HEK293T (cell line): Measurements from ENCODE around the gene CLEC16A.

Experiments used
- CTCF ChIA-PET: fragments of 350-600 bp; formaldehyde crosslinking; extraction: SDS; loops from one replicate; lab custom pipeline; 2021; ENCODE audit warnings: antibody characterized with exemption, inconsistent platforms; lab: Yijun Ruan, JAX
- POLR2A ChIA-PET: fragments of 350-600 bp; formaldehyde crosslinking; extraction: SDS; loops from one replicate; lab custom pipeline; 2020; ENCODE audit warnings: antibody characterized with exemption, inconsistent platforms; lab: Yijun Ruan, JAX
- DNase-seq: peaks from one replicate; pipeline ENCODE4 v3.0.0; 2012; ENCODE audit warnings: mixed read lengths; ENCODE audit errors: extremely low spot score
- ARNT ChIP-seq: fragments of 450-650 bp; IDR thresholded peaks from 2 replicates; pipeline ENCODE4 v1.6.1; 2017; ENCODE audit warnings: mild to moderate bottlenecking
- BHLHE40 ChIP-seq: fragments of 450-650 bp; IDR thresholded peaks from 2 replicates; pipeline ENCODE4 v1.6.1; 2016; ENCODE audit warnings: mild to moderate bottlenecking, moderate library complexity, borderline replicate concordance
- CTBP1 ChIP-seq: fragments of 450-650 bp; IDR thresholded peaks from 2 replicates; pipeline ENCODE4 v1.6.1; 2016; ENCODE audit warnings: borderline replicate concordance
- ELF4 ChIP-seq: fragments of 450-650 bp; IDR thresholded peaks from 2 replicates; pipeline ENCODE4 v1.6.1; 2017; ENCODE audit warnings: antibody characterized with exemption
- FOXA1 ChIP-seq: fragments of 450-650 bp; IDR thresholded peaks from 2 replicates; pipeline ENCODE4 v1.6.1; 2016; ENCODE audit warnings: mild to moderate bottlenecking
- FOXK2 ChIP-seq: fragments of 450-650 bp; IDR thresholded peaks from 2 replicates; pipeline ENCODE4 v1.6.1; 2016; ENCODE audit warnings: mild to moderate bottlenecking
- FOXM1 ChIP-seq: fragments of 450-650 bp; IDR thresholded peaks from 2 replicates; pipeline ENCODE4 v1.6.1; 2017; ENCODE audit warnings: mild to moderate bottlenecking, borderline replicate concordance
- HDGF ChIP-seq: fragments of 450-650 bp; IDR thresholded peaks from 2 replicates; pipeline ENCODE4 v1.6.1; 2017; ENCODE audit warnings: antibody characterized with exemption, borderline replicate concordance
- L3MBTL2 ChIP-seq: fragments of 450-650 bp; conservative IDR thresholded peaks from 2 replicates; pipeline ENCODE4 v1.6.1; 2016; ENCODE audit warnings: mild to moderate bottlenecking
- LEF1 ChIP-seq: fragments of 450-650 bp; IDR thresholded peaks from 2 replicates; pipeline ENCODE4 v1.6.1; 2017; ENCODE audit warnings: mild to moderate bottlenecking, borderline replicate concordance
- NFRKB ChIP-seq: fragments of 450-650 bp; IDR thresholded peaks from 2 replicates; pipeline ENCODE4 v1.6.1; 2016; ENCODE audit warnings: mild to moderate bottlenecking, moderate library complexity
- PKNOX1 ChIP-seq: fragments of 450-650 bp; IDR thresholded peaks from 2 replicates; pipeline ENCODE4 v1.6.1; 2016
- SP1 ChIP-seq: fragments of 450-650 bp; IDR thresholded peaks from 2 replicates; pipeline ENCODE4 v1.6.1; 2017
- SUZ12 ChIP-seq: fragments of 450-650 bp; IDR thresholded peaks from 2 replicates; pipeline ENCODE4 v1.6.1; 2016; ENCODE audit warnings: mild to moderate bottlenecking
- TARDBP ChIP-seq: fragments of 450-650 bp; IDR thresholded peaks from 2 replicates; pipeline ENCODE4 v1.6.1; 2016
- ZNF384 ChIP-seq: fragments of 450-650 bp; IDR thresholded peaks from 2 replicates; pipeline ENCODE4 v1.6.1; 2016

The CLEC16A gene

DNA sequence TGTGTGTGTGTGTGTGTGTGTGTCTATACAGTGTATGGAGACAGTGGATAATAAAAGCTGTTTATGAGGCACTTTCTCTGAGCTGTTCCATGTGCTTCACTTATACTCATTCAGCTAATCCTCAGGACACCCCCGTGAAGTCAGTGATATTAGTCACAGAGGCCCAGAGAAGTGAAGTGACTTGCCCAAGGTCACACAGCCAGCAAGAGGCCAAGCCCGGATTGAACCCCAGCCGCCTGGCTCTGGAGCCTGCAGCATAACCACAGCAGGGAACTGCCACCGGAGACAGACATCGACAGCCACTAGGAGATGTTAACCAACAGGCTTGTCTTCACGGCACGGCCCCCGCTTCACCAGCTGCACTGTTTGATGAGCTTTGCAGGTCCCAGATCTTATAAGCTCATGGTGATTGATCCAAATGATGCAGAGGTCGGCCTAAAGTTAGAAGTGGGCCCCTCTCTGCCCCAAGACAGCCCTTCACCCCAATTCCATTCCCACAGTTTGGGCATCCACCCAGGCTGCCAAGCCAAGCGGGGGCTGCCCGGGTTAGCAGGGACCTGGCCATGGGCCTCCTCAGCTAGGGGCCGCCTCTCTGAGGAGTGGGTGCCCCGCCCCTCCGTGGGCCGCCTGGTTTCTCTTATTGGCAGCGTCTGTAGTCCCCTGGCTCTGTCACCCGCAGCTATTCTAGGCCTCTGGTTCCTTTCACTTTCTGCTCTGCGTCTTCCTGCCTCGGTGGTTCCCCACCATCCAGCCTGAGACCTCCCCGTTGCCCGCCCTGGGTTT is 280.7 kb downstream of the CLEC16A start:
- TF ChIP-seq TARDBP (no peak), ELF4 (no peak), SUZ12 (no peak), LEF1 (no peak), NFRKB (no peak), L3MBTL2 (no peak), ARNT (no peak), FOXA1 (no peak)
- POLR2A ChIA-PET = interaction anchor here (1.7 kb wide), 1 partner anchor 31 kb away, joined by 4 read pairs; the partner anchor contains the start of gene SOCS1
- DNase-seq = no peak
- CTCF ChIA-PET = no interaction called here

DNA sequence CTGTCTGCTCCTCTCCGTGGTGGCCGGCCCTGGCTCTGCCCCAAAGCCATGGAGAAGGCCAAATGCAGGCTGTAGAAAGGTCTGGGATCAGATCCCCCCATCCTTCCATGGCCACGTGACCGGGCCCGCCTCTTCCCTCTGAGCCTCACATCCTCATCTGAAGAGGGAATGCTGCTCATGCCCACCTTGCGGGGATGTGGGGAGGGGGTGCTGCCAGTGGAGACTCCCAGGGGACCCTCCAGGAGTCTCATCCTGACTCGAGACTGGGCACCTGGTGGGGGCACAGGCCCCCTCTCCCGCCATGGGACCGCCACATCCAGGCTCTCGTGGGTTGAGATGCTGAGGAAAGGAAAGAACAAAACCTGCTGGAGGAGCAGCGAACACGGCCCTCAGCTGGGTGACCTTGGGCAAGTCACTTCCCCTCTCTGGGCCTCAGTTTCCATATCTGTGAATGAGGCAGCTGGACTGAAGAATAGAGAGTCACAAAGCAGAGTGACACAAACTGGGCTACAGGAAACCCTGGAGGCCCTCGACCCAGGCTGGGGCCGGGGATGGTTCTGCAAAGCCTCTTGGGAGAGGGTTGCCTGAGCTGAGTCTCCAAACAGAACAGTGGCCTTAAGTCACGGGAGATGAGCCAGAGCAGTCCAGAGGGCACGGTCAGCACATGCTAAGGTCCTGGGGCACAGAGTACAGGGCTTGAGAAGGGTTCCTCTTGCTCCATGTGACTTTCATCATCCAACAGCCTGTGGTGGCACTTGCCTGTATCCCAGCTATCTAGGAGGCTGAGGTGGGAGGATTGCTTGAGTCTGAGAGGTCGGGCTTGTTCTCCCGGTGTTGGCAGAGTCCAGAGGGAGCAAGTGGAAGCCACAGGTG is 281.5 kb downstream of the CLEC16A start:
- CTCF ChIA-PET = no interaction called here
- POLR2A ChIA-PET = no interaction called here
- TF ChIP-seq FOXM1 = no peak
- TF ChIP-seq TARDBP = no peak
- no peak for TF ChIP-seq BHLHE40
- TF ChIP-seq ZNF384 = no peak
- TF ChIP-seq HDGF = no peak
- no peak for TF ChIP-seq FOXK2
- no peak for TF ChIP-seq LEF1
- TF ChIP-seq FOXA1 = no peak
- TF ChIP-seq NFRKB = no peak
- no peak for TF ChIP-seq ELF4
- no peak for TF ChIP-seq L3MBTL2
- no peak for TF ChIP-seq ARNT
- no peak for TF ChIP-seq SP1
- TF ChIP-seq PKNOX1 = no peak
- TF ChIP-seq SUZ12 = no peak
- TF ChIP-seq CTBP1 = no peak
- no peak for DNase-seq

- CTCF ChIA-PET = interaction anchor here (0.6 kb wide), 1 partner anchor 266 kb away, joined by 3 read pairs; no protein-coding TSS in a partner anchor
- no peak for TF ChIP-seq SP1
- no peak for TF ChIP-seq FOXA1
- TF ChIP-seq ZNF384 = no peak
- no peak for TF ChIP-seq PKNOX1
- no peak for TF ChIP-seq SUZ12
- no peak for TF ChIP-seq HDGF
- TF ChIP-seq CTBP1 = no peak
- TF ChIP-seq ARNT = no peak
- no peak for TF ChIP-seq ELF4
- DNase-seq = no peak
- POLR2A ChIA-PET = interaction anchor here (1.4 kb wide), 1 partner anchor 27 kb away, joined by 5 read pairs; the partner anchor contains the start of gene SOCS1
Measured at GRCh38 chr16:11229432-11229831, 285.1 kb downstream of the CLEC16A start.

DNA sequence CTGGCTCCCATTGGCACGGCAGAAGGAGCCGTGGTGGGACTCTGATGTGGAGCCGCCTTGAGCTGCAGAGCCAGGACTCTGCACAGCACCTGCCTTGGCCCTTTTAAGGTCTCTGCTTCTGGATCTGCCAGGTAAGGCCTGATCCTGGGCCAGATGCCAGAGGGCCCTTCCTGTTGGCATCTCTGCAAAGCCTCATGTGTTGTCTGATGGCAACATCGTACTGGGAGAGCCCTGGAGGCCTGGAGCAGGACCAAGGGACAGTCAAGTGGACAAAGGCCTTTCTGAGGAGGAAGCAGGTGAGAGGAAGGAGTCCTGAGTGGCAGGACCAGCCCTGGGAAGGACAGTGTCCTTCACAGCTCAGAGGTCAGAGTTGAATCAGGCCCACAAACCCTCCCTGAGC is 285.5 kb downstream of the CLEC16A start:
- TF ChIP-seq HDGF = no peak
- TF ChIP-seq ZNF384 = no peak
- no peak for TF ChIP-seq FOXM1
- no peak for TF ChIP-seq SUZ12
- no peak for TF ChIP-seq ELF4
- no peak for TF ChIP-seq PKNOX1
- no peak for DNase-seq
- CTCF ChIA-PET = interaction anchor here (0.6 kb wide), 1 partner anchor 266 kb away, joined by 3 read pairs; no protein-coding TSS in a partner anchor
- POLR2A ChIA-PET = interaction anchor here (1.4 kb wide), 1 partner anchor 26 kb away, joined by 5 read pairs; the partner anchor contains the start of gene SOCS1

DNA sequence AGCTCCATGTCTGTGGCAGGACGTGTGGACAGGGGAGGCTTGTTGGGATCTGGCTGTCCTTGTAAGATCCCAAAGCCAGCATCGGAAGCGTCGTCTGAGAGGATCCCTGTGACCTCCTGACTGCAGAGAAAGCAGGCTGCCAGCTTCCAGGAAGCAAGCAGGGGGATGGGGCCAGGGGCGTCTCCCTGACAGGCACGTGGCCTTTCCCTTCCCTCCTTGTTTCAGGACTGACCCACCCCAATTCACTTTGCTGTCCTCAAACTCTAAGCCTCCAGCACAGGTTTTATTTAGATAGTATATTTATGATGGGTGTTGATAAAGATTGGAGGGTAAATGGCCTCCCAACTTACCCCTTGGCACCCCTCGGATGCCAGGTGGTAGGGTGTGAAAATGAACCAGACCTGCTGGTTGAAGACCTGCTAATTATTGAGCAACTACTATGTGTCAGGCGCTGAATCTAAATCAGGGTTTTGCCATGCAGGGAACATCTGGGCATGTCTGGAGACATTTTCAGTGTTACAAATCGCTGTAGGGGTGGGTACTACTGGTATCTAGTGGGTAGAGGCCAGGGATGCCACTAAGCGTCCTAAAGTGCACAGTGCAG is 287.1 kb downstream of the CLEC16A start:
- ChIA-PET CTCF (interaction anchor here (1.0 kb wide), 1 partner anchor 26 kb away, joined by 3 read pairs; no protein-coding TSS in a partner anchor), POLR2A (no interaction called here)
- TF ChIP-seq FOXM1 (no peak), BHLHE40 (no peak), HDGF (no peak), PKNOX1 (no peak), FOXA1 (no peak), NFRKB (no peak), ELF4 (no peak), CTBP1 (no peak), SUZ12 (no peak), LEF1 (no peak), TARDBP (no peak), SP1 (no peak), ARNT (no peak), ZNF384 (no peak), FOXK2 (no peak), L3MBTL2 (no peak)
- no peak for DNase-seq
